ENCODE measurements around the gene ITPR2.

The ITPR2 gene

GRCh38 chr12:26512213-26512612 is 320.8 kb downstream of the ITPR2 start:
- no peaks in the 10 kb centered on the region for H3K4me1 Mint-ChIP-seq
- no peak overlapping the region for H3K27ac Mint-ChIP-seq
- no peaks in the 10 kb centered on the region for H3K27me3 Mint-ChIP-seq

GRCh38 chr12:26510354-26510674 is 322.7 kb downstream of the ITPR2 start:
- Mint-ChIP-seq H3K27ac (no peak overlapping the region), H3K4me3 (no peak overlapping the region), H3K27me3 (no peaks in the 10 kb centered on the region), H3K9me3 (no peaks in the 10 kb centered on the region), H3K4me1 (no peaks in the 10 kb centered on the region)
- DNase-seq = no peak
- ATAC-seq = no peak

More at GRCh38 chr12:26512213-26512612, 320.8 kb downstream of the ITPR2 start:
- ATAC-seq = no peak
- Mint-ChIP-seq H3K9me3 (no peaks in the 10 kb centered on the region), H3K4me3 (no peak overlapping the region)
- DNase-seq = no peak

GRCh38 chr12:26507613-26508012 is 325.4 kb downstream of the ITPR2 start:
- ATAC-seq (no peak), DNase-seq (no peak)
- H3K9me3 Mint-ChIP-seq = no peaks in the 10 kb centered on the region
- no peaks in the 10 kb centered on the region for H3K4me1 Mint-ChIP-seq
- no peak overlapping the region for H3K27ac Mint-ChIP-seq
- no peak overlapping the region for H3K4me3 Mint-ChIP-seq
- H3K27me3 Mint-ChIP-seq = no peaks in the 10 kb centered on the region

GRCh38 chr12:26499979-26500640 is 332.9 kb downstream of the ITPR2 start:
- ATAC-seq = no peak
- H3K9me3 Mint-ChIP-seq = no peaks in the 10 kb centered on the region
- no peak for DNase-seq
- no peaks in the 10 kb centered on the region for H3K4me1 Mint-ChIP-seq
- H3K27ac Mint-ChIP-seq = no peak overlapping the region
- no peaks in the 10 kb centered on the region for H3K27me3 Mint-ChIP-seq
- H3K4me3 Mint-ChIP-seq = no peak overlapping the region

GRCh38 chr12:26496170-26496569 is 336.8 kb downstream of the ITPR2 start:
- no peak for ATAC-seq
- DNase-seq = no peak
- no peak overlapping the region for H3K27ac Mint-ChIP-seq
- H3K9me3 Mint-ChIP-seq = no peaks in the 10 kb centered on the region
- H3K27me3 Mint-ChIP-seq = no peaks in the 10 kb centered on the region
- H3K4me3 Mint-ChIP-seq = no peak overlapping the region
- no peaks in the 10 kb centered on the region for H3K4me1 Mint-ChIP-seq

- DNase-seq (no peak), ATAC-seq (no peak)
- H3K4me3 Mint-ChIP-seq = no peak overlapping the region
- no peaks in the 10 kb centered on the region for H3K4me1 Mint-ChIP-seq
- no peak overlapping the region for H3K27ac Mint-ChIP-seq
- no peaks in the 10 kb centered on the region for H3K27me3 Mint-ChIP-seq
- H3K9me3 Mint-ChIP-seq = no peaks in the 10 kb centered on the region
Measured at GRCh38 chr12:26493656-26494055, 339.3 kb downstream of the ITPR2 start.

- H3K27me3 Mint-ChIP-seq = no peaks in the 10 kb centered on the region
- H3K9me3 Mint-ChIP-seq = no peaks in the 10 kb centered on the region
- no peak for DNase-seq
- no peak for ATAC-seq
- no peak overlapping the region for H3K4me3 Mint-ChIP-seq
- H3K4me1 Mint-ChIP-seq = no peaks in the 10 kb centered on the region
- no peak overlapping the region for H3K27ac Mint-ChIP-seq
Measured at GRCh38 chr12:26492406-26492805, 340.6 kb downstream of the ITPR2 start.

- Mint-ChIP-seq H3K4me3 (no peak overlapping the region), H3K27ac (no peak overlapping the region), H3K4me1 (no peaks in the 10 kb centered on the region), H3K9me3 (no peaks in the 10 kb centered on the region), H3K27me3 (no peaks in the 10 kb centered on the region)
- ATAC-seq = no peak
- no peak for DNase-seq
Measured at GRCh38 chr12:26489908-26490307, 343.1 kb downstream of the ITPR2 start.

GRCh38 chr12:26488351-26488750 is 344.6 kb downstream of the ITPR2 start:
- ATAC-seq = no peak

GRCh38 chr12:26473291-26473690 is 359.7 kb downstream of the ITPR2 start:
- Mint-ChIP-seq H3K27ac (peak overlapping the region in 1 of 2 donors; percentile 40), H3K9me3 (peaks cover 0 to 4% of the 10 kb centered on the region in 2 donors), H3K27me3 (no peaks in the 10 kb centered on the region), H3K4me3 (no peak overlapping the region), H3K4me1 (no peaks in the 10 kb centered on the region)
- DNase-seq = no peak
- ATAC-seq = no peak

More at GRCh38 chr12:26488351-26488750, 344.6 kb downstream of the ITPR2 start:
- DNase-seq = no peak
- Mint-ChIP-seq H3K9me3 (no peaks in the 10 kb centered on the region), H3K27ac (no peak overlapping the region), H3K4me1 (no peaks in the 10 kb centered on the region), H3K27me3 (no peaks in the 10 kb centered on the region), H3K4me3 (no peak overlapping the region)

- DNase-seq (peak in 1 of 2 donors; percentile 13), ATAC-seq (peak; percentile 87)
- Mint-ChIP-seq H3K4me3 (peak overlapping the region in 1 of 2 donors; percentile 36), H3K4me1 (no peaks in the 10 kb centered on the region), H3K27ac (peak overlapping the region in 1 of 2 donors; percentile 96), H3K27me3 (no peaks in the 10 kb centered on the region), H3K9me3 (peaks cover 0 to 4% of the 10 kb centered on the region in 2 donors)
Measured at GRCh38 chr12:26471560-26471959, 361.4 kb downstream of the ITPR2 start.

- DNase-seq = no peak
- peak overlapping the region in 1 of 2 donors; percentile 36 for H3K27ac Mint-ChIP-seq
- H3K9me3 Mint-ChIP-seq = peaks cover 0 to 4% of the 10 kb centered on the region in 2 donors
- no peaks in the 10 kb centered on the region for H3K27me3 Mint-ChIP-seq
- H3K4me3 Mint-ChIP-seq = no peak overlapping the region
- no peak for ATAC-seq
- H3K4me1 Mint-ChIP-seq = no peaks in the 10 kb centered on the region
Measured at GRCh38 chr12:26469421-26470180, 363.4 kb downstream of the ITPR2 start.

GRCh38 chr12:26467351-26467750 is 365.6 kb downstream of the ITPR2 start:
- Mint-ChIP-seq H3K9me3 (no peaks in the 10 kb centered on the region), H3K27me3 (no peaks in the 10 kb centered on the region), H3K4me1 (no peaks in the 10 kb centered on the region), H3K27ac (no peak overlapping the region), H3K4me3 (no peak overlapping the region)
- no peak for DNase-seq
- no peak for ATAC-seq

GRCh38 chr12:26466726-26467125 is 366.3 kb downstream of the ITPR2 start:
- ATAC-seq (no peak), DNase-seq (no peak)
- no peak overlapping the region for H3K27ac Mint-ChIP-seq
- no peaks in the 10 kb centered on the region for H3K4me1 Mint-ChIP-seq
- no peaks in the 10 kb centered on the region for H3K27me3 Mint-ChIP-seq
- no peak overlapping the region for H3K4me3 Mint-ChIP-seq
- H3K9me3 Mint-ChIP-seq = no peaks in the 10 kb centered on the region

- Mint-ChIP-seq H3K9me3 (no peaks in the 10 kb centered on the region), H3K4me3 (no peak overlapping the region), H3K27ac (peak overlapping the region in 1 of 2 donors; percentile 1), H3K4me1 (no peaks in the 10 kb centered on the region), H3K27me3 (no peaks in the 10 kb centered on the region)
- ATAC-seq (no peak), DNase-seq (no peak)
Measured at GRCh38 chr12:26465419-26466097, 367.4 kb downstream of the ITPR2 start.

- no peaks in the 10 kb centered on the region for H3K27me3 Mint-ChIP-seq
- H3K27ac Mint-ChIP-seq = no peak overlapping the region
- H3K9me3 Mint-ChIP-seq = no peaks in the 10 kb centered on the region
- no peak overlapping the region for H3K4me3 Mint-ChIP-seq
- DNase-seq (no peak), ATAC-seq (peak; percentile 40)
- no peaks in the 10 kb centered on the region for H3K4me1 Mint-ChIP-seq
Measured at GRCh38 chr12:26461776-26462175, 371.2 kb downstream of the ITPR2 start.

Data from stimulated activated naive CD8-positive, alpha-beta T cell treated with anti-CD3 and anti-CD28 coated beads, Interleukin-15, amount 100 ng/mL, for 72 hours (primary cell).